Activated CD8-positive, alpha-beta memory T cell treated with anti-CD3 and anti-CD28 coated beads for 36 hours (primary cell): Measurements from ENCODE around the gene RSU1. TPM values are rescaled to one million over a fixed set of nuclear protein-coding genes. Genes with fewer than 3 reads are reported as not detected.

Experiments used
- CTCF ChIA-PET: fragments of 350-600 bp; sonication (Branson Sonifier 250); formaldehyde crosslinking; loops from one replicate; lab custom pipeline; 2021; ENCODE audit warnings: antibody characterized with exemption; lab: Charles Lee
- POLR2A ChIA-PET: fragments of 350-600 bp; sonication (Branson Sonifier 250); formaldehyde crosslinking; loops from one replicate; lab custom pipeline; 2021; ENCODE audit warnings: antibody characterized with exemption; lab: Charles Lee
- total RNA-seq, 2 experiments: library from RNA; stranded (reverse); gene quantifications; one replicate each; pipeline ENCODE4 v1.2.3, GENCODE V29; 2021

The RSU1 gene
- total RNA-seq, 2 experiments from 2014 or later: 53.6 to 58.1 TPM

- ChIA-PET CTCF (interaction anchor here (0.7 kb wide), 1 partner anchor 910 kb away, joined by 3 read pairs; no protein-coding TSS in a partner anchor), POLR2A (interaction anchor here (0.6 kb wide), 1 partner anchor 9 kb away, joined by 5 read pairs; no protein-coding TSS in a partner anchor)
These were observed 21.7 kb downstream of the RSU1 start for GRCh38 chr10:16795410-16796073.

- ChIA-PET POLR2A (no interaction called here), CTCF (no interaction called here)
These were observed 23.2 kb downstream of the RSU1 start for GRCh38 chr10:16794005-16794404.

- CTCF ChIA-PET: no interaction called here
These were observed 24.5 kb downstream of the RSU1 start for GRCh38 chr10:16792675-16793074.

GRCh38 chr10:16789765-16790164 is 27.5 kb downstream of the RSU1 start:
- ChIA-PET POLR2A (interaction anchor here (0.5 kb wide), 1 partner anchor 23 kb away, joined by 3 read pairs; no protein-coding TSS in a partner anchor), CTCF (interaction anchor here (0.6 kb wide), 1 partner anchor 15 kb away, joined by 4 read pairs; no protein-coding TSS in a partner anchor)

More at GRCh38 chr10:16792675-16793074, 24.5 kb downstream of the RSU1 start:
- POLR2A ChIA-PET: no interaction called here

GRCh38 chr10:16789261-16789660 is 28.0 kb downstream of the RSU1 start:
- POLR2A ChIA-PET: interaction anchor here (0.5 kb wide), 1 partner anchor 23 kb away, joined by 3 read pairs; no protein-coding TSS in a partner anchor
- CTCF ChIA-PET: interaction anchor here (0.6 to 1.3 kb wide), 2 partner anchors 16 to 28 kb away, joined by 3 to 4 read pairs; partner anchors contain the start of gene RSU1

- CTCF ChIA-PET: interaction anchor here (1.3 kb wide), 1 partner anchor 28 kb away, joined by 3 read pairs; the partner anchor contains the start of gene RSU1
- POLR2A ChIA-PET: no interaction called here
These were observed 28.4 kb downstream of the RSU1 start for GRCh38 chr10:16788778-16789177.

GRCh38 chr10:16788125-16788524 is 29.1 kb downstream of the RSU1 start:
- ChIA-PET POLR2A (no interaction called here), CTCF (interaction anchor here (0.7 to 1.3 kb wide), 2 partner anchors 29 to 828 kb away, joined by 3 read pairs; partner anchors contain the start of gene RSU1)

- ChIA-PET CTCF (no interaction called here), POLR2A (no interaction called here)
These were observed 29.8 kb downstream of the RSU1 start for GRCh38 chr10:16787361-16787791.

- ChIA-PET CTCF (no interaction called here), POLR2A (interaction anchor here (0.6 kb wide), 1 partner anchor 32 kb away, joined by 3 read pairs; no protein-coding TSS in a partner anchor)
These were observed 36.8 kb downstream of the RSU1 start for GRCh38 chr10:16780338-16780880.

GRCh38 chr10:16779384-16779915 is 37.8 kb downstream of the RSU1 start:
- POLR2A ChIA-PET: no interaction called here
- CTCF ChIA-PET: no interaction called here

GRCh38 chr10:16777473-16778370 is 39.5 kb downstream of the RSU1 start:
- POLR2A ChIA-PET: interaction anchor here (0.7 kb wide), 1 partner anchor 258 kb away, joined by 15 read pairs; no protein-coding TSS in a partner anchor
- CTCF ChIA-PET: interaction anchor here (0.7 to 1.1 kb wide), 3 partner anchors 9 to 877 kb away, joined by 3 to 5 read pairs (median 3); no protein-coding TSS in a partner anchor

GRCh38 chr10:16776896-16777295 is 40.3 kb downstream of the RSU1 start:
- ChIA-PET POLR2A (no interaction called here), CTCF (interaction anchor here (1.1 kb wide), 1 partner anchor 121 kb away, joined by 3 read pairs; no protein-coding TSS in a partner anchor)

- POLR2A ChIA-PET: no interaction called here
- CTCF ChIA-PET: interaction anchor here (0.8 kb wide), 1 partner anchor 45 kb away, joined by 3 read pairs; no protein-coding TSS in a partner anchor
These were observed 43.9 kb downstream of the RSU1 start for GRCh38 chr10:16773334-16773733.

GRCh38 chr10:16770670-16771069 is 46.6 kb downstream of the RSU1 start:
- POLR2A ChIA-PET: no interaction called here
- CTCF ChIA-PET: no interaction called here

- ChIA-PET POLR2A (no interaction called here), CTCF (interaction anchor here (0.6 kb wide), 1 partner anchor 1166 kb away, joined by 3 read pairs; no protein-coding TSS in a partner anchor)
These were observed 47.1 kb downstream of the RSU1 start for GRCh38 chr10:16770141-16770540.

GRCh38 chr10:16769331-16769730 is 47.9 kb downstream of the RSU1 start:
- ChIA-PET CTCF (no interaction called here), POLR2A (no interaction called here)

GRCh38 chr10:16768702-16769101 is 48.5 kb downstream of the RSU1 start:
- CTCF ChIA-PET: no interaction called here

GRCh38 chr10:16765509-16766375 is 51.5 kb downstream of the RSU1 start:
- CTCF ChIA-PET: no interaction called here
- POLR2A ChIA-PET: no interaction called here

More at GRCh38 chr10:16768702-16769101, 48.5 kb downstream of the RSU1 start:
- POLR2A ChIA-PET: no interaction called here
